ENCODE measurements around the gene ARHGAP18.

Gene ARHGAP18

GRCh38 chr6:129686941-129687627 is 22.9 kb downstream of the ARHGAP18 start:
- DNase-seq, result peak; percentile 80

GRCh38 chr6:129685662-129686031 is 24.3 kb downstream of the ARHGAP18 start:
- DNase-seq, result peak; percentile 41

- DNase-seq, result no peak
These were observed 24.9 kb downstream of the ARHGAP18 start for GRCh38 chr6:129684903-129685661.

DNA sequence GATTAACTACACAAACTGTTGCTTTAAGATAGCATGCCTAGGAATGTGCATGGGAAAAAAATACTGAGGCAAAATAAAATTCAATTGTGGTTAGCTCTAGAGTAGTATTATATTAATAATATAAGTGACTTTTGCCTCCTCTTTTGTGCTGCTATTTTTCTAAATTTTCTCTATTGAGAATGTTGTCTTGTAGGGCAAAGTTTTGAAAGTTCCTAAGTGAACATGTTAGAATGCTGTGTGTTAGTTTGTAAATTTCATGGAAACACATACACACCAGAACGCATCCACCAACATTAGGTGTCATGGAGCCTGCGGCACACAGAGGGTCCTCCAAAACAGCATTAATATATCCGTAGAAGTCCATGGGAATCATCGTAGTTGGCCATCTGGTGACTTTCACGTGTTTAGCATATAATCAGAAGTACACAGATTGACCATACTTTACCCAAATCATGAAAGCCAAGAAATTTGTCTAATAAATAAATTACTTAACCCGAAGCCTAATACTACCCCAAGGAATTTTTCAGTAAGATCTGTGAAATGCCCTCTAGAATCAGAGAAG is 25.6 kb downstream of the ARHGAP18 start:
- no peak for DNase-seq

- DNase-seq, result peak; percentile 97
These were observed 26.2 kb downstream of the ARHGAP18 start for GRCh38 chr6:129683601-129684322.

- no peak for DNase-seq
These were observed 28.1 kb downstream of the ARHGAP18 start for GRCh38 chr6:129681913-129682205.

DNA sequence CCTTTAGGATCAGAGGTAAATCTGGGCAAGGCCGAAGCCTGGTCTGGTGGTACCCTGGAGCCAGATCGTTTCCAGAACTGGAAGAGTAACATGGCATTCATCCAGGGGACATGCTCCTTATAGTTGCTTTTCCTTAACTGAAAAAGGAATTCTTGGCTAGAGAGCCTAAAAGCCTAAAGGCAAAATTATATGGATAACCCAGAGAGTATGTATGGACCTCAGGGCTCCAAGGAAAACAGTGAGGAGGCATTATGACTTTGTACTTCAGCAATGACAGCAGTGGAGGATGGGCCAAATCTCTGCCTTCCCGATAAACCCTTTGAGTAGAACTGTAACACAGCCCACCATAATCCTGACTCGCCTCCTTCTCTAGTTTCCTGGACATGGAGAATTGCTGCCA is 29.3 kb downstream of the ARHGAP18 start:
- DNase-seq, result no peak

GRCh38 chr6:129679758-129680157 is 30.2 kb downstream of the ARHGAP18 start:
- peak; percentile 72 for DNase-seq

DNA sequence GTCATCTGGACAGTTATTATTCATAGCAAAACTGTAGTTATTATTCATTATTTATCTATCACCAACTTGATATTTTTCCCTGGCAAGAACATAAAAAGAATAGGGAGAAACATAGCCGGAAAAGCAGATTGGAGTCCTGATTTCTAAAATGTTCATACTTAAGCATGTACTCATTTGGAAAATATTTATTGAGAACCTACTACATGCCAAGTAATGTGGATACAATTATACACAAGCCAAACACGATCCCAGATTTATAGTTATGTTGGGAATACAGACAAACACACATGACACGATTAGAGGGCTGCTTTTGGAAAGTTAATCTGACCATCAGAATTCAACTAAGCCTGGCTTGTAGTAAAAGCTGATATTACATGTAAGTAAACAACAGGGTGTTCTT is 30.7 kb downstream of the ARHGAP18 start:
- no peak for DNase-seq

DNA sequence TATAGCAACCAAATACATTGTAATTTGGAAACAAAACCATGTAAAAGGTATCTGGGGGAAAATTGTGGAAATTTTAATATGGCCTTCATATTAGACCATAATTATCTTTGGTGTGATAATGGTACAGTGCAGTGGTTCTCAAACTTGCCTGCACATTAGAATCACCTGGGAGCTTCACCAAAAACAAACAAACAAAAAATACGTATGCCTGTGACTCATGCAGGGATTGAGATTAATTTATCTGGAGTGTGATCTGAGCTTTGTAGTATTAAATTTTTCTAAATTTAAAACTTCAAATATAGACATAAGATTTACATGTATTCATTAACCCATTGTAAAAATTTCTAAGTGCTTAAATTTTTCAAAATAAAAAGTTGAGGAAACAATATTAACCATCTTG is 31.5 kb downstream of the ARHGAP18 start:
- no peak for DNase-seq

- peak; percentile 52 for DNase-seq
These were observed 32.2 kb downstream of the ARHGAP18 start for GRCh38 chr6:129677620-129678325.

DNA sequence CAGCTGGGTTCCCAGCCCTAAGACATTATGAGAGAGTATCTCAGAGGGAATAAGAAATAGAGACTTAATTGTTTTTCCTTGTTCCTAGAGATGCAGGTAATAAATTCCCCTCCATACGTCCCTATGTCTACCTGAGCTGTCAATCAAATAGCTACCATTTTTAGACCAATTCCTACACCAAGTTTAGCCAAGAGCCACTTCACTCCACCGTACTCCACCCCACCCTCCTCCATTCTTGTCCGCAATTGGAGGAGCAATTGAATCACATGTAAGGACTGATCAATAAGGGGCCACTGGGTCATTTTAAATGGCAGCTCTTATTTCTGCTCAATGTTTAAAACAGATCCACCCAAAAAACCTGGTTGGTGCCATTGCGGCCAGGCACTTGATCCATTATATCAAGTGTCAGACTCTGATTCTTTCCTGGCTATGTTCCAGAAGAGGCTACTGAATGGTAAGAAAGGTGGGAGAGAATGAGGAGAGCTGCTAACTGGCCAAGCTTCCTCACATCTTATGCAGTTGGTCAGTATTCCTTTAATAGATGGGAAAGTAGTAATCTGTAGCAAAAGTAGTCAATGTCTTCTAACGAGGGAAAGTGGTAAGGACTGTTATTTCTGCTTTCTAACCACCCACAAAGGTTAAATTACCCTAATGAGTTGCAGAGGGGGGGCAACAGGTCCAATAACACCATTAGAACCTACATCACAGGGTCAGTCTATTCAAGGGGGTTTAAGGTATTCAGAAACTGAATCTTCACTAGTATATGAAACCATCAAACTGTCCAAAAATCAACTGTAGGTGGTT is 34.1 kb downstream of the ARHGAP18 start:
- no peak for DNase-seq

- peak; percentile 42 for DNase-seq
These were observed 36.2 kb downstream of the ARHGAP18 start for GRCh38 chr6:129673748-129674147.

GRCh38 chr6:129672881-129673631 is 36.9 kb downstream of the ARHGAP18 start:
- DNase-seq, result peak; percentile 45

DNA sequence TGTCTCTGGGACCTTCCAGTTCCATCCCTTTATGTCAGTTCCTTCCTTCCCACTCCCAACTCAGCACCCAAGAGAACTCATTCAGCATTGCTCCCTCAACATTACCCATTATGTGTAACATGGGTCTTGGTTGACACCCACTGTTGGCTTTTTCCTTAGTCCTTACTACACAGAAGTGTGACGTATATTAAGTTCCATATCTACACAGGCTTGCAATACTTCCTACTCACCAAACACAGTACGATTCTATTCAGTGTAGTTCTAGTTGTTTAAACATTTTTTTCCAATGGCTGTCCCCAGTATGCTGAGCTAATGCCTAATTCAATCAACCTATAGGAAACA is 37.7 kb downstream of the ARHGAP18 start:
- DNase-seq, result no peak

- DNase-seq, result peak; percentile 85
These were observed 38.3 kb downstream of the ARHGAP18 start for GRCh38 chr6:129671442-129672340.

DNA sequence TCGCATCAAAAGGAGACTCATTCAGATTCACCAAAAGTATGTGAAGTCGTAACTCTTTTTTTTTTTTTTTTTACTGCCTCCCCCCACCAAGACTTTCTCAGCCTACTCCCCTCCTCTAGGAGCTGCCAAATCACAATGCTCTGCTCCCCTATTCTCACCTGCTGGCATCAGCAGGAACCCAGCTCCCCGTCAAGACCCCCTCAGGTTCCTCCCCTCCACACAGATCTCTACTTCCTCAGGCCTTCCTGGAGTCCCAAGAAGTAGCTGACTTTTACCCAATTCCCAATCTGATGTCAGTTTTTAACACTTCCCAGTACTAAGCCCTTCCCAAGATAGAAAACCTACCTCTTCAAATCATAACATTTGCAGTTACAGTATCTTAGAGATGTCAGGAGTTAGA is 39.3 kb downstream of the ARHGAP18 start:
- DNase-seq, result no peak

DNA sequence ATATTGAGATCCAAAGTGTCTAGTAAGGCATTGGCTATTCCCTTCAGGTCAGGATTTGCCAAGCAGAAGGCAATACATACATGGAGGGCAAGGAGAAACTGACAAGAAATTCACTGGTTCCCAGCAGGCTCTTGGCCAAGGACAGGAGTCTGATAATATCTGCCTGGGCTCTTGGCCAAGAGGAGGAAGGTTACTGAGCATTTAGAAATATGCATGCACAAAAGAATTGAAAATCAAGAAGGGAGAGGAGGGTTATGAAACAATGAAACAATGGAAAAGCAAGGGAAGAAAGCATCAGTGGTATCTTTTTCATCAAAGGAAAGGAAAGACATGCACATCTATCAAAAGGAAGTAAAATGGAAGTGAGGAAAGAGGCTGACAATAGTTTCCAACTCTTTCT is 42.4 kb downstream of the ARHGAP18 start:
- DNase-seq, result peak; percentile 74

DNA sequence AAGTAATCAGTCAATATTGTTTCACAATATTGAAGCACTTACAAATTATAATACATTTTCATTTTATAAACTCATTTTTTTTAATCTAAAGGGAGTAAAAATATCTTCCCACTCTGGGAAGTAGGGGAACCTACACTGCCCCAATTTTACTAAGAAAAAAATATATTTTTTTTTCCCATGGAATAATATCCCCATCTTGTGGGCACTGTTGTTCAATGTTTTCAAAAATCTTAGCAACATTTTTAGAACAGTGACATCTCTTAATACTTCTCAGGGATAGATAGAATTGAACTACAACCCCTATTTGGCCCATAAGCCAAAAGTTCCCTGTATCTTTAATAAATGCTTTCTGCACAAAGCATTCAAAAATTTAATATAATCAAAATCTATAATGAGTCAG is 42.9 kb downstream of the ARHGAP18 start:
- DNase-seq, result no peak

DNA sequence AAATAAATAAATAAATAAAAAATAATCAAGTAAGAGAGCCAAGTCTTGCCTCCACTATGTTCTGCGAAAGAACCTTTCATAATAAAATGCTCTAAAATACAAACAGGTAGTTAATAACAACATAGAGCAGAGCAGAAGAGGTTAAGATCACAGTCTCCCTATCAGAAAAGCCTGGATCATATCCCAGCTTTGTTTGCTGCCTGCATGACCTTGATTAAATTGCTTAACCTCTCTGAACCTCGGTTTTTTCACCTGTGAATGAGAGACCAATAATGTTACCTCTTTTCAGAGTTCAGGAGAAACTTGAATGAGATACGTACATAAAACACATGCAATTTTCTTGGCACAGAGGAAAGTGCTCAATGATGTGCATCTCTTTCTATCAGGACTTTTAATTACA is 44.4 kb downstream of the ARHGAP18 start:
- DNase-seq, result no peak

GRCh38 chr6:129663531-129663930 is 46.4 kb downstream of the ARHGAP18 start:
- DNase-seq, result no peak
